H1 (cell line): ENCODE data around the gene ADAM19. TPM values are rescaled to one million over a fixed set of nuclear protein-coding genes. Genes with fewer than 3 reads are reported as not detected.

Experiments
- CTCF ChIA-PET: fragments of 300-600 bp; sonication (Branson Sonifier 250); formaldehyde crosslinking; loops from one replicate; lab custom pipeline; 2021; ENCODE audit not compliant: partially characterized antibody; lab: Charles Lee
- POLR2A ChIA-PET: fragments of 300-600 bp; sonication (Branson Sonifier 250); formaldehyde crosslinking; loops from one replicate; lab custom pipeline; 2021; ENCODE audit warnings: inconsistent platforms; ENCODE audit not compliant: partially characterized antibody; lab: Charles Lee
- DNase-seq, 2 experiments: peaks; one replicate each; pipeline versions ENCODE4 v3.0.0 to v3.0.0-alpha.2; 2010 to 2022; ENCODE audit warnings: low spot score in 2 of 2, low read depth in 1 of 2, mixed read lengths in 1 of 2
- FAIRE-seq: peaks from 2 replicates; lab custom pipeline; 2011; peaks lifted over from hg19 to GRCh38; lab: Jason Lieb, UNC
- H2AFZ ChIP-seq: 2 replicates; pipeline ENCODE4 v1.8.1; 2012; ENCODE audit warnings: low read length, inconsistent platforms
- H2AK5ac ChIP-seq: 2 replicates; pipeline ENCODE4 v1.6.1; 2013; ENCODE audit warnings: low read depth, low read length
- H2BK120ac ChIP-seq: replicated peaks from 2 replicates; pipeline ENCODE3; 2013; ENCODE audit warnings: low read depth, low read length, inconsistent platforms
- H2BK12ac ChIP-seq: 2 replicates; pipeline ENCODE4 v1.6.1; 2013; ENCODE audit warnings: low read depth, low read length
- H2BK15ac ChIP-seq: 2 replicates; pipeline ENCODE4 v1.6.1; 2013; ENCODE audit warnings: low read length
- H2BK20ac ChIP-seq: 2 replicates; pipeline ENCODE4 v1.6.1; 2013; ENCODE audit warnings: low read length
- H2BK5ac ChIP-seq: 2 replicates; pipeline ENCODE4 v1.6.1; 2013; ENCODE audit warnings: low read depth, low read length
- H3K14ac ChIP-seq: 2 replicates; pipeline ENCODE4 v1.6.1; 2013; ENCODE audit warnings: inconsistent platforms; ENCODE audit not compliant: insufficient read length
- H3K18ac ChIP-seq: 2 replicates; pipeline ENCODE4 v1.6.1; 2013; ENCODE audit warnings: low read length; ENCODE audit errors: extremely low read depth
- H3K23ac ChIP-seq: 2 replicates; pipeline ENCODE4 v1.6.1; 2013; ENCODE audit warnings: inconsistent platforms; ENCODE audit not compliant: insufficient read length
- H3K23me2 ChIP-seq: 2 replicates; pipeline ENCODE4 v1.6.1; 2013; ENCODE audit warnings: low read depth, low read length
- H3K27ac ChIP-seq: 2 replicates; pipeline ENCODE4 v1.6.1; 2011; ENCODE audit warnings: low read depth, low read length, inconsistent platforms
- H3K27me3 ChIP-seq, 4 experiments: replicated peaks in 1 of 4; 1 replicate in 1 of 4; 2 replicates in 3 of 4; pipeline versions ENCODE4 v1.6.1 to v1.8.1; 2011 to 2013; ENCODE audit warnings: low read length in 3 of 4, mild to moderate bottlenecking in 3 of 4, inconsistent platforms in 2 of 4, mixed read lengths in 2 of 4, moderate library complexity in 1 of 4; ENCODE audit not compliant: control insufficient read depth in 3 of 4, insufficient read depth in 3 of 4; ENCODE audit errors: extremely low read depth in 1 of 4
- H3K36me3 ChIP-seq, 4 experiments: 2 replicates each; pipeline versions ENCODE4 v1.6.1 to v1.8.1; 2011 to 2013; ENCODE audit warnings: mild to moderate bottlenecking in 4 of 4, low read length in 3 of 4, moderate library complexity in 2 of 4, control low read depth in 1 of 4, inconsistent platforms in 1 of 4; ENCODE audit not compliant: insufficient read depth in 4 of 4, control insufficient read depth in 2 of 4
- H3K4ac ChIP-seq: replicated peaks from 2 replicates; pipeline ENCODE3; 2013; ENCODE audit warnings: low read length, low read depth, mixed read lengths, inconsistent platforms; ENCODE audit not compliant: insufficient read length
- H3K4me1 ChIP-seq, 4 experiments: replicated peaks in 1 of 4; 1 replicate in 1 of 4; 2 replicates in 3 of 4; pipeline versions ENCODE4 v1.6.1 to v1.8.1; 2011 to 2013; ENCODE audit warnings: low read length in 3 of 4, inconsistent platforms in 2 of 4, mixed read lengths in 1 of 4; ENCODE audit not compliant: insufficient read depth in 4 of 4, control insufficient read depth in 3 of 4
- H3K4me2 ChIP-seq, 2 experiments: 2 replicates each; pipeline versions ENCODE4 v1.6.1 to v1.8.1; 2011 to 2013; ENCODE audit warnings: low read depth in 2 of 2, low read length in 2 of 2, control low read depth in 1 of 2, inconsistent platforms in 1 of 2, mild to moderate bottlenecking in 1 of 2; ENCODE audit not compliant: insufficient read depth in 1 of 2
- H3K4me3 ChIP-seq, 4 experiments: fragments of 200-600, 300-600 bp in 1 of 4; sonication (generic), shearing (Covaris generic), sonication (Bioruptor Twin) in 1 of 4; 2 replicates each; pipeline versions ENCODE4 v1.5.1 to v1.8.1; 2011 to 2016; ENCODE audit warnings: low read length in 4 of 4, low read depth in 3 of 4, control low read depth in 2 of 4, inconsistent platforms in 2 of 4, mild to moderate bottlenecking in 2 of 4, mixed read lengths in 1 of 4, moderate library complexity in 1 of 4; ENCODE audit not compliant: insufficient read depth in 2 of 4; ENCODE audit errors: extremely low read depth in 1 of 4
- H3K56ac ChIP-seq: replicated peaks from 2 replicates; pipeline ENCODE3; 2013; ENCODE audit warnings: low read depth, mild to moderate bottlenecking, mixed read lengths, low read length, inconsistent platforms; ENCODE audit not compliant: insufficient read length
- H3K79me1 ChIP-seq: 2 replicates; pipeline ENCODE4 v1.6.1; 2013; ENCODE audit warnings: low read depth, low read length, control low read depth
- H3K79me2 ChIP-seq, 2 experiments: 2 replicates each; pipeline versions ENCODE4 v1.6.1 to v1.8.1; 2012 to 2013; ENCODE audit warnings: low read length in 2 of 2, mild to moderate bottlenecking in 2 of 2, inconsistent platforms in 1 of 2; ENCODE audit not compliant: insufficient read depth in 2 of 2, control insufficient read depth in 1 of 2
- H3K9ac ChIP-seq, 4 experiments: replicated peaks in 1 of 4; 1 replicate in 1 of 4; 2 replicates in 3 of 4; pipeline versions ENCODE4 v1.6.1 to v1.8.1; 2011 to 2013; ENCODE audit warnings: low read depth in 3 of 4, low read length in 3 of 4, control low read depth in 2 of 4, mild to moderate bottlenecking in 2 of 4, moderate library complexity in 2 of 4, inconsistent platforms in 1 of 4; ENCODE audit errors: extremely low read depth in 1 of 4
- H3K9me3 ChIP-seq, 2 experiments: 2 replicates each; pipeline versions ENCODE4 v1.6.1 to v1.8.1; 2012 to 2013; ENCODE audit warnings: mild to moderate bottlenecking in 2 of 2, moderate library complexity in 2 of 2, control low read depth in 1 of 2, inconsistent platforms in 1 of 2, low read depth in 1 of 2, low read length in 1 of 2, mixed read lengths in 1 of 2; ENCODE audit not compliant: insufficient read depth in 2 of 2
- H4K20me1 ChIP-seq, 2 experiments: replicated peaks in 1 of 2; 2 replicates each; pipeline versions ENCODE3 to v1.8.1; 2011 to 2013; ENCODE audit warnings: inconsistent platforms in 2 of 2, low read length in 2 of 2, mild to moderate bottlenecking in 1 of 2; ENCODE audit not compliant: insufficient read depth in 2 of 2, control insufficient read depth in 1 of 2
- H4K5ac ChIP-seq: 2 replicates; pipeline ENCODE4 v1.6.1; 2013; ENCODE audit warnings: low read length, low read depth, mixed read lengths, inconsistent platforms; ENCODE audit not compliant: insufficient read length
- H4K8ac ChIP-seq: 2 replicates; pipeline ENCODE4 v1.8.0; 2013; ENCODE audit warnings: mild to moderate bottlenecking, moderate library complexity, low read length, inconsistent platforms; ENCODE audit not compliant: insufficient read depth; ENCODE audit errors: extremely low read depth
- H4K91ac ChIP-seq: replicated peaks from 2 replicates; pipeline ENCODE3; 2013; ENCODE audit warnings: low read length, mixed read lengths, inconsistent platforms; ENCODE audit not compliant: insufficient read length
- ASH2L ChIP-seq: fragments of 200-600, 300-600 bp; sonication (generic); IDR thresholded peaks from one replicate; pipeline ENCODE4 v1.7.1; 2017; ENCODE audit warnings: low read length
- ATF2 ChIP-seq: IDR thresholded peaks from 2 replicates; pipeline ENCODE4 v1.6.1; 2012; ENCODE audit warnings: low read length, inconsistent platforms
- GABPA ChIP-seq: IDR thresholded peaks from 2 replicates; pipeline ENCODE4 v1.6.1; 2011; ENCODE audit warnings: mild to moderate bottlenecking, low read length, moderate library complexity, borderline replicate concordance; ENCODE audit not compliant: insufficient read depth
- HDAC2 ChIP-seq, 2 experiments: fragments of 300-600 bp in 1 of 2; sonication (generic) in 1 of 2; IDR thresholded peaks; 2 replicates each; pipeline ENCODE4 v1.6.1; 2011 to 2012; ENCODE audit warnings: low read depth in 2 of 2, low read length in 2 of 2, mild to moderate bottlenecking in 2 of 2, moderate library complexity in 2 of 2, borderline replicate concordance in 1 of 2, inconsistent platforms in 1 of 2
- NANOG ChIP-seq: IDR thresholded peaks from 2 replicates; pipeline ENCODE4 v1.6.1; 2011; ENCODE audit warnings: low read length, low read depth, mild to moderate bottlenecking, inconsistent platforms; ENCODE audit not compliant: insufficient read depth, poor library complexity, severe bottlenecking
- RXRA ChIP-seq: IDR thresholded peaks from 2 replicates; pipeline ENCODE4 v1.6.1; 2011; ENCODE audit warnings: low read depth, mild to moderate bottlenecking, low read length, moderate library complexity; ENCODE audit not compliant: insufficient read depth
- SAP30 ChIP-seq: fragments of 300-600 bp; sonication (generic); IDR thresholded peaks from 2 replicates; pipeline ENCODE4 v1.7.1; 2012; ENCODE audit warnings: low read length, moderate library complexity, mild to moderate bottlenecking, inconsistent platforms; ENCODE audit not compliant: insufficient read depth, insufficient replicate concordance
- SUZ12 ChIP-seq: fragments of 200-600 bp; sonication (generic); IDR thresholded peaks from 2 replicates; pipeline ENCODE4 v1.6.1; 2012; ENCODE audit warnings: mild to moderate bottlenecking, inconsistent platforms, low read length, moderate library complexity, mixed read lengths
- TBP ChIP-seq: IDR thresholded peaks from 2 replicates; pipeline ENCODE4 v1.6.1; 2011; ENCODE audit warnings: low read depth, low read length, improper control_type of control experiment
- TEAD4 ChIP-seq: IDR thresholded peaks from 2 replicates; pipeline ENCODE4 v1.6.1; 2012; ENCODE audit warnings: low read depth, low read length, inconsistent platforms, mixed read lengths
- WGBS, 2 experiments: shearing (Covaris generic) in 1 of 2; methylation state at CpG; one replicate each; pipeline versions ENCODE4 v1.1.6 to v1.1.7; 2013 to 2015; ENCODE audit warnings: low lambda C conversion rate in 2 of 2, mixed read lengths in 2 of 2, inconsistent platforms in 1 of 2, low coverage in 1 of 2, missing lambda C conversion rate in 1 of 2; ENCODE audit not compliant: insufficient replicate concordance in 2 of 2, insufficient coverage in 1 of 2, insufficient read length in 1 of 2; ENCODE audit errors: extremely low coverage in 1 of 2, missing lambda C conversion rate in 1 of 2; 5-methylcytosine and 5-hydroxymethylcytosine counted together
- polyA plus RNA-seq, 7 experiments: library from polyadenylated mRNA; depleted of rRNA in 3 of 7; stranded (reverse) in 5 of 7; unstranded in 2 of 7; fragments of >200 nt in 5 of 7; fragments of 200-250 nt in 2 of 7; gene quantifications; 1 replicate in 5 of 7; 2 replicates in 1 of 7; 4 replicates in 1 of 7; pipeline versions ENCODE4 v1.2.1 to v1.2.3, GENCODE V29; 2011 to 2013; ENCODE audit warnings: missing spikeins in 2 of 7, mixed read lengths in 2 of 7
- total RNA-seq: library from RNA; stranded (reverse); fragmentation: NEBNext Ultra II Directional; extraction: Animal tissue kit (Norgen Biotek cat#: 25700); gene quantifications from 2 replicates; pipeline ENCODE4 v1.2.1, GENCODE V29; 2021

The ADAM19 gene
- total and polyA plus RNA-seq, 2 of the 8 experiments (the other 6 are each of a cell fraction or from before 2014, with no cell fraction given) = 6.5 to 22.7 TPM

GRCh38 chr5:157497875-157498611 lies 77.5 kb downstream of the ADAM19 start:
- CTCF ChIA-PET = interaction anchor here (0.9 to 1.6 kb wide), 2 partner anchors 129 to 155 kb away, joined by 3 to 4 read pairs; no protein-coding TSS in a partner anchor
- H3K36me3 ChIP-seq = no peaks in the 10 kb centered on the region; a peak in 1 of 8 replicates
- no peaks in the 10 kb centered on the region for H3K27me3 ChIP-seq
- H3K23ac ChIP-seq = no peak overlapping the region
- no peak overlapping the region for H2BK120ac ChIP-seq
- no peak overlapping the region for H2BK15ac ChIP-seq
- no peak overlapping the region for H3K27ac ChIP-seq
- H3K9ac ChIP-seq = no peak overlapping the region
- no peak for DNase-seq
- H2BK12ac ChIP-seq = no peak overlapping the region
- H3K56ac ChIP-seq = no peak overlapping the region
- no peaks in the 10 kb centered on the region for H3K79me2 ChIP-seq
- POLR2A ChIA-PET = interaction anchor here (1.7 kb wide), 1 partner anchor 9 kb away, joined by 3 read pairs; no protein-coding TSS in a partner anchor
- H3K4me2 ChIP-seq = no peak overlapping the region
- no peak overlapping the region for H4K91ac ChIP-seq
- no peaks in the 10 kb centered on the region for H4K20me1 ChIP-seq
- no peak overlapping the region for H2BK20ac ChIP-seq
- H3K4ac ChIP-seq = no peak overlapping the region
- no peak overlapping the region for H3K4me3 ChIP-seq
- H2AFZ ChIP-seq = no peak overlapping the region
- no peaks in the 10 kb centered on the region for H3K79me1 ChIP-seq
- no peak overlapping the region for H4K8ac ChIP-seq
- H2AK5ac ChIP-seq = no peak overlapping the region
- WGBS, 2 experiments = 91% methylated on average over 10 of the region's 10 CpGs; no CpG with 5 or more reads in 1 of the 2 experiments
- no peak overlapping the region for H4K5ac ChIP-seq
- no peak overlapping the region for H2BK5ac ChIP-seq
- H3K9me3 ChIP-seq = no peaks in the 10 kb centered on the region
- H3K4me1 ChIP-seq = no peaks in the 10 kb centered on the region
- no peak overlapping the region for H3K18ac ChIP-seq
- no peak overlapping the region for H3K14ac ChIP-seq
- peaks cover 3% of the 10 kb centered on the region; the same call in 1 of the 2 replicates for H3K23me2 ChIP-seq
- FAIRE-seq = no peak
- no peak for TF ChIP-seq HDAC2 (IDR thresholded peaks at IDR 0.05; ENCODE audit: borderline replicate concordance in 1 of 2, low read depth in 2 of 2, low read length in 2 of 2)
- TF ChIP-seq ATF2 = no peak
- no peak for TF ChIP-seq TBP
- no peak for TF ChIP-seq ASH2L
- TF ChIP-seq TEAD4 = no peak
- no peak for TF ChIP-seq NANOG
- TF ChIP-seq SUZ12 = no peak
- TF ChIP-seq GABPA = no peak
- no peak for TF ChIP-seq SAP30
- no peak for TF ChIP-seq RXRA
